HUDEP-2 (cell line): ENCODE measurements around the gene DSCAML1.

Experiments used
- DNase-seq, 76 experiments: peaks; one replicate each; lab custom pipeline; 2025; ENCODE audit not compliant: unreplicated experiment in 76 of 76; lab: John Stamatoyannopoulos, UW

The DSCAML1 gene

DNA sequence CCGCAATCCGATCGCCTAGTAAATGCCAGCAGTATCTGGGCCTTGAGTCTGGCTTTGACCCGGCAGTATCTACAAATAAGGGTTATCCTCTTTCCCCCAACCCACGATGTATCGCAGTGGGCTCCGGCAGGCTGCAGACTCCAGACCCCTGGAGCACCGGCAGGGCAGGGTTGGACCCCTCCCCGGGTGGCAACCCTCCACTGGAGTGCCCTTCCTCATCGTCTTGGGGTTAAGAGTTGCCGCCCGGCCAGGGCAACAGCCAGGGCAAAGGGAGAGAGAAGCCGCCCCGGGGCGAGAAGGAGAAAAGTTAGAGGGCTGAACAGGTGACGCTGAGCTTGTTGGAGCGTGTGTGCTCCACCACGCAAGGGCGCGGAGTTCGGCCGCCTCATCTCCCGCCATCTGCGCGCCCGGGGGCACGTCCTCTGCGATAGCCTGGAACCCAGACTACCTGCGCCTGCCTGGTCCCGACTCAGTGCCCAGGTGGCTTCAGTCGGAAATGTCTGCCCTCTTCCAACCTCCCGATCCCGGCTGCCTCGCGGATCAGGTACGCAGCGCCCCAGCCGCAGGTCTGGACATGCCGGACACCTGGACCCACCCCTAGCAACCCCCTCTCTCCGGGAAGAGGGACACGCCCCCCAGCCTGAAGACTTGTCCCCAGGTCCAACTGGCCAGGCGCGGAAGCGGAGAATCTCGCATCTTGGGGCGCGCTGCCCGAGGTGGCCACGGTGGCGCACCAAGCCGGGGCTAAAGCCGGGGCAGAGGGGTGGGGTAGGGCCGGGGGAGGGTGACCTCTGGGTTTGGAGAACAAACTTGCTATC lies 1.2 kb downstream of the DSCAML1 start:
- no peak for DNase-seq

- no peak for DNase-seq
Measured at GRCh38 chr11:117794772-117795629, 2.0 kb downstream of the DSCAML1 start.

- no peak for DNase-seq
Measured at GRCh38 chr11:117794135-117794534, 2.9 kb downstream of the DSCAML1 start.

DNA sequence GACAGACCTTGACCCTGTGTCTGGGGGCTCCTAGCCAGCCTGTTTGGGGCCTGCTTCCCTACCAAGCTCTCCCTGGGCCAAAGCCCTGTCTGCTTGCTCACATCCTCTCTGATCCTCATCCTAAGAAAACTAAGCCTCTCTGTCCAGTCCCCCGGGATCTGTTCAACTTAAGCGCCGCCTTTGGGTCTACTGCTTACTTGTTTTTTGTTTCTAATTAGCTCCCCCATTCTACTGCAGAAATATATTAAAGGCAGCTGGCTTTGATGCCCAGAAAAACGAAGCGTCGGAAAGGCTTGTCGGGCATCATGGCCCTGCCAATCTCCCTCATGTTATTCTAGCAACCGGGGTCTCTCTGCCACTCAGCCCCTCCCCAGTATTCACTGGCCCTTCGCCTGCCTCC lies 3.4 kb downstream of the DSCAML1 start:
- DNase-seq = no peak

- DNase-seq = no peak
Measured at GRCh38 chr11:117792992-117793391, 4.0 kb downstream of the DSCAML1 start.

DNA sequence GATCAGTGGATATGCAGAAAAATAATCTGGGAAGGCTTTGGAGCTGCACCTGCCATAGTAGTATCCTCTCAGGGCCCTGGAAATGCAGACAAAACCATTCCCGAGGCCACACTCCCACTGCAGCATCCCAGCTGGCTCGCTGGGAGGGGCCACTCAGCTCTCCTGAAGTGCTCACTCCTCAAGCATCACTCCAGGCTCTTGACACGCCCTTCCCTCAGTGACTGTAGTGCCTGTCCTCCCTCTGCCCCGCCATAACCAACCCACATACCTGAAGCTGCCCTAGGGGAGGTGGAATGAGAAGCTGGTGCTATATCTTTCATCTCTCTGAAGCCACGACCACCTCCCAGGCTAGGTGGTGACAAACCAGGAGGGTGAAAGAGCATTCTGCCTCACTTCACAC lies 4.8 kb downstream of the DSCAML1 start:
- no peak for DNase-seq

DNA sequence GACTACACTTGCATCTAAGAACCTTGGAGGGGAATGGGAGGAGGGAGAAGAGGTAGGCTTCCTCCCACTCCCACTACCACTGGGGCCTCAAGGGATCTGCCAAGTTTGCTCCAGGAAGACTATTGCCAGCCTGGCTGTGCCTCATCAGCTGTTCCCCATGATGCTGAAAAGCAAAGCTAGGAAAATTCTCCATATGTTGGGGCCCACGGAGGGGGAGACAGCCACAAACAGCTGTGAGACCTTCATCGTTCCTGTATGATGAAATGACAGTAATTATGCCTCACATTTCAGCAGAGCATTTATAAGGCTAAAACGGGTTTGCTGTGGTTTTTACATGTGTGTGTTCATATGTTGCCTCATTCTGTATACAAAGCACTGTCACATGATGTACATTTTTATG lies 6.7 kb downstream of the DSCAML1 start:
- no peak for DNase-seq

- DNase-seq = no peak
Measured at GRCh38 chr11:117789241-117789640, 7.8 kb downstream of the DSCAML1 start.

DNA sequence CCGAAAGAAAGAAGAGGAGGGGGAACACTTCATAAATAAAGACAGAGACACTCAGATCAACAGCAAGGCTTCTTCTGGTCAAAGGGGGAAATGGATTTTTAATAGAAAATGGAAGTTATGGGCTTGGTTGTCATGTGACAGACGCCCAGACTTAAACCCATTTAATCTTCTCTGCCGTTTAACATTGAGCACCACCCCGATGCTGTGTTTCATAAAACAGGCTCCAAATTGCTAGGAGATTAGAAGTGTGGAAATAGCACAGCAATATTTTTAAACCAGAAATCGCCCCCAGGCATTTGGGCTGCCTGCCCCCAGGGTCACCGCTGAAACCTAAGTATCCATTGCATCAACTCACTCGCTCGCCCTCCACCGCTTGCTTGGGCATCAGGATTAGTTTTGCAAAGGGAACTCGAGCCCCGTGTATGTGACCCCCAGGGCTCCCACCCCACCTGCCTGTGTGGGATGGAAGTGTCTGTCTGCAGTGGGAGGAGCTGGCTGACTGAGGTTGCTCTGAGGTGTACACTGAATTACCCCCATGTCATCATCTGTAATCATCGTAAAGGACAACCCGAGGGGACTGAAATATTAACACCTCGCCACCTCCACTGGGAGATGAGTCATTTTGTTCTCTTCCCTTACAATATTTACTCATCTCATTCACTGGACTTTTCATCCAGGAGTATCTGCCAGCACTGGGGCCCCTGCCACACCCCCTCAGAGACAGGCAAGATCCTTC lies 10.7 kb downstream of the DSCAML1 start:
- no peak for DNase-seq

DNA sequence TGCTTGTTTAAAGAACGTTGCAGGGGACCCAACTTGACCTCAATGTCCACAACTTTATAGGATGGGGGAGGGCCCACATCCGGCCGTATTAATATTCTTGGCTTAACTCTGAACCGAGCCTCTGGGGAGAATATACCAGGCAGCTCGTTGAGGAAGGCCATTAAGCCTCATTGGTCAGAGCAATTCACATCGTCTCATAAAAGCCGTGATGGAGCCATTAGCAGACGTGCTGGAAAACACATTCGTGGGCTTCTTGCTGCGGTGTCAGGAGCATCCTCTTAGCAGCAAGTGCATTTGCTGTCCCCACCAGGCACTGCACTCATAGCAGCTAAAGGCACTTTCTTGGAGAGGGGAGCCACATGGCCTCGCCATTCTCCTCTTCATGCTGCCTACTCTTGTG lies 14.9 kb downstream of the DSCAML1 start:
- DNase-seq = no peak

- no peak for DNase-seq
Measured at GRCh38 chr11:117781627-117782026, 15.4 kb downstream of the DSCAML1 start.

- no peak for DNase-seq
Measured at GRCh38 chr11:117780456-117780855, 16.6 kb downstream of the DSCAML1 start.

GRCh38 chr11:117774553-117774952 lies 22.5 kb downstream of the DSCAML1 start:
- DNase-seq = no peak

DNA sequence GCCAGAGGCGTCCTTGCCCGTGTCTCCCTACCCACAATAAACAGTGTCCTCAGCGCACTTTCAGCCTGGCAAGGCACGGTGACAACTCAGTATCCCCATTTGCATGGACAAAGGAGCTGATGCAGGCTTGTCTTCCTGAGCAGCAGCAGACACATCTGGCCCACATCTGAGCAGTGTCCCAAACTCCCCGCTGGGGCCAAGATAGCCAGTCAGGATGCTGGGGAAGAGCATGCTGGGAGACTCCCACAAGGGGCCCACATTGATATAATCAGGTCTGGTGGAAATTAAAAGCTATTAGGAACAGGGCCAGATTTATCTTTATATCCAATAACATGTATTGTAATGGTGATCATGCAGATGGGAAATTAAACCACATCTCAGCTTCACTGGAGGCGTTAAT lies 24.7 kb downstream of the DSCAML1 start:
- DNase-seq = no peak

GRCh38 chr11:117771841-117772240 lies 25.2 kb downstream of the DSCAML1 start:
- no peak for DNase-seq

DNA sequence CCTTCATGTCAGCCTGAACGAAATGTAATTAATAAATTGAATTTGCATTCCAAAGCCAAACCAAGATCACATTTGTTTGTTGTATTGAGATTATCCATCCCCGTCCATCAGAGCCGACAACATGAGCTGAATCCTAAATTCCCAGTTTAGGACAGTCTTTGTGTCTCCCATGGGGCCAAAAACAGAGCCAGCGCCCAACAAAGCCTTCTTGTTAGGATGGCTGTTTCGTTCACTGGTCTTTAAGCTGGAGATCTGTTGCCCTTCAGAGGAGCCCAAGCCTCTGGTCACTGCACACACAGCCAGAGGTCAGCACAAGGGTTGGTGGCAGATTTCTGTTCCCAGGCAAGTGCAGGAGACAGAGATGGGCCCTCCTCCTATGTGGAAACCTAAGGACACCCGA lies 25.8 kb downstream of the DSCAML1 start:
- DNase-seq = no peak

- DNase-seq = no peak
Measured at GRCh38 chr11:117770061-117770460, 27.0 kb downstream of the DSCAML1 start.

GRCh38 chr11:117769533-117769932 lies 27.5 kb downstream of the DSCAML1 start:
- DNase-seq = no peak

DNA sequence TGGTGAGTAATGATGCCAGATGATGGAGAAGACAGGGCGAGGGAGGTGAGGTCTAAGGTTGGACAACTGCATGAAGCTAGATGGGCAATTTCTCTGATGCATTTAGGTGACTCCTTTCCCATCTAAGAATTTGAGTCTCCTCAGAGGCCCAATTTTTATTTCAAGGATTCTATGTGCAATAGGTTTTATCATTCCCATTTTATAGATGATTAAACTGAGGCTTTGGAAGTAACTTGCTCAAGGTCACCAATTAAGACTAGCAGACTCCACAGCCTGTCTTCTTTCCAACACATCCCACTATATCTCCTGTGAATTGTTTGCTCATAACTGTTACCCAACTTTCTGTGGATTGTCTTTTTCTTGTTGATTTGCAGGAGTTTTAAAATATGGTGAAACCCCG lies 28.5 kb downstream of the DSCAML1 start:
- DNase-seq = no peak

DNA sequence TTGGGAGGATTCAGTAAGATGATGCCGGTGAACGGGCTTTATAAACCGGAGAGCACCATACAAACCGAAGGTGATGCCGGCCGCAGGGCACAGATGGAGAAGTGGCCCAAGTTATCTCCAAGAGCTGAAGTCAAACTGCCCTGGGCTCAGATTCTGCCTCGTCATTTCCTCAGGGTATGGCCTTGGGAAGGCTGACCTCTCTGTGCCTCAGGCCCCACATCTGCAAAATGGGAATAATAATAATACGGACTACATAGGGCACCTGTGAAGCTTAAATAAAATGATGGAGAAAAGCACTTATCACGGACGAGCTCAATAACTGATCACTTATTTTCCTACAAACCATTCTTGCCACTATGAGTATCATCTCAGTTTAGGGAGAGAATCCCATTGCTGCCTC lies 29.9 kb downstream of the DSCAML1 start:
- no peak for DNase-seq

GRCh38 chr11:117766576-117766975 lies 30.4 kb downstream of the DSCAML1 start:
- DNase-seq = no peak
